GM12801 (cell line): ENCODE data around the gene CTXN1.

ENCODE experiments used
- TF ChIP-seq, protein P1 (sequence below): IDR thresholded peaks from one replicate; pipeline ENCODE4 v1.5.1; 2011; ENCODE audit warnings: control low read depth; ENCODE audit not compliant: insufficient read length; ENCODE audit errors: extremely low read depth

The CTXN1 gene

DNA sequence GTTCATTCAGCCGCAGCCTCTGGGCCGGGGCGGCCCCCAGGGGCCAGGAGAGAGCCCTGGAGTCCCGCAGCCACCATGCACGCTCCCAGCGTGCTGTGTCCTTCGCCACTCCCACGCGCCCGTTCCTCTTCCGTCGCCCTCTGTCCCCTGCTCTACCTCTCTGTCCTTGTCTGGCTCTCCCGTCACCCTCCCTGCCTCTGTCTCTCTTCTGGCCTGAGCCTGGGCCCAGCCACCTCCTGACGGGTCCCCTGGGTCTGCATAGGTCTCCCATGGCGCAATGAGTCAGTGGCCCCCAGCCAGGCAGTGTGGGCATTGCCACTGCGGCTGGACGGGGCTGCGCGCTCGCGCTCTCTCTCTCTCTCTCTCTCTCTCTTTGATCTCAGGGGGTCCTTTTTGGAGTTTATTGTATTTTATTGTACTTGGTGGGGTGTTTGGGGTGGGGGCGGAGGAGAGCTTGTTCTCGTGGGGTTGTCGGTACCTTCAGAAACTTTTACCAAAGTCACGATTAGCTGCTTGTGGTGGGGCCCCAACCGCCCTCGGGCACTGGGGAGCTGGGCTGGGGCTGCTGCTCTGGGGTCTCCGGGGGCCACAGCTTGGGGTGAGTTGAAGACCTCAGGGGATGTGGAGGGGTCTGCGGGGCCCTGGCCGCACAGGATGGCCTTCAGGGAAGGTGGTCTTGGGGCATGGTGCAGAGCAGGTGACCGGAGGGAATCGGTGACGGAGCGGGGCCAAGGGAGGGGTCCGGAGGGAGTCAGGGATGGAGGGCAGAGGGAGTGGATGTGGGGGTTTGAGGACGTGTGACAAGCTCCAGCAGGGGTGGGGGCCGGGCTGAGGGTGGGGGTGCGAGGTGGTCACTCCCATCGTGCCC, 13.0 kb downstream of the CTXN1 start:
- TF ChIP-seq, protein P1, sequence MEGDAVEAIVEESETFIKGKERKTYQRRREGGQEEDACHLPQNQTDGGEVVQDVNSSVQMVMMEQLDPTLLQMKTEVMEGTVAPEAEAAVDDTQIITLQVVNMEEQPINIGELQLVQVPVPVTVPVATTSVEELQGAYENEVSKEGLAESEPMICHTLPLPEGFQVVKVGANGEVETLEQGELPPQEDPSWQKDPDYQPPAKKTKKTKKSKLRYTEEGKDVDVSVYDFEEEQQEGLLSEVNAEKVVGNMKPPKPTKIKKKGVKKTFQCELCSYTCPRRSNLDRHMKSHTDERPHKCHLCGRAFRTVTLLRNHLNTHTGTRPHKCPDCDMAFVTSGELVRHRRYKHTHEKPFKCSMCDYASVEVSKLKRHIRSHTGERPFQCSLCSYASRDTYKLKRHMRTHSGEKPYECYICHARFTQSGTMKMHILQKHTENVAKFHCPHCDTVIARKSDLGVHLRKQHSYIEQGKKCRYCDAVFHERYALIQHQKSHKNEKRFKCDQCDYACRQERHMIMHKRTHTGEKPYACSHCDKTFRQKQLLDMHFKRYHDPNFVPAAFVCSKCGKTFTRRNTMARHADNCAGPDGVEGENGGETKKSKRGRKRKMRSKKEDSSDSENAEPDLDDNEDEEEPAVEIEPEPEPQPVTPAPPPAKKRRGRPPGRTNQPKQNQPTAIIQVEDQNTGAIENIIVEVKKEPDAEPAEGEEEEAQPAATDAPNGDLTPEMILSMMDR, result no peak

DNA sequence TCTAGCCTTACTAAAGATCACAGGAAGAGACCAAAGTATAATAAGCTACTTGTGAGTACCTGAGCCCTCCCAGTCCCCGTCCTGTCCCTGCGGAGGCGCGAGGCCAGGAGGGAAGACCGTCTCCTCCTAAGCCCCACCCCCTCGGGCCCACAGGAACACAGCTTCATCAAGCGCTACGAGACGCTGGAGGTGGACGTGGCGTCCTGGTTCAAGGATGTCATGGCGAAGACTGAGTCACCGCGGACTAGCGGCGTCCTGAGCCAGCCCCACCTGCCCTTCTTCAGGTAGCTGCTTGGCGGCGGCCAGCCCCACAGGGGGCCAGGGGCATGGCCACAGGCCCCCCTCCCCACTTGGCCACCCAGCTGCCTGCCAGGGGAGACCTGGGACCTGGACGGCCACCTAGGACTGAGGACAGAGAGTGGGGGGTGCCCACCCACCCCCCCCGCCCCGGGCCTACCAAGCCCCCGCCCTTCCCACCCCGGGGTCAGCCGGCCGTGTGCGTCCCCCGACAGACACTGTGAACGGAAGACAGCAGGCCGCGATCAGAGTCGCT, 13.7 kb downstream of the CTXN1 start:
- TF ChIP-seq, protein P1, result no peak

DNA sequence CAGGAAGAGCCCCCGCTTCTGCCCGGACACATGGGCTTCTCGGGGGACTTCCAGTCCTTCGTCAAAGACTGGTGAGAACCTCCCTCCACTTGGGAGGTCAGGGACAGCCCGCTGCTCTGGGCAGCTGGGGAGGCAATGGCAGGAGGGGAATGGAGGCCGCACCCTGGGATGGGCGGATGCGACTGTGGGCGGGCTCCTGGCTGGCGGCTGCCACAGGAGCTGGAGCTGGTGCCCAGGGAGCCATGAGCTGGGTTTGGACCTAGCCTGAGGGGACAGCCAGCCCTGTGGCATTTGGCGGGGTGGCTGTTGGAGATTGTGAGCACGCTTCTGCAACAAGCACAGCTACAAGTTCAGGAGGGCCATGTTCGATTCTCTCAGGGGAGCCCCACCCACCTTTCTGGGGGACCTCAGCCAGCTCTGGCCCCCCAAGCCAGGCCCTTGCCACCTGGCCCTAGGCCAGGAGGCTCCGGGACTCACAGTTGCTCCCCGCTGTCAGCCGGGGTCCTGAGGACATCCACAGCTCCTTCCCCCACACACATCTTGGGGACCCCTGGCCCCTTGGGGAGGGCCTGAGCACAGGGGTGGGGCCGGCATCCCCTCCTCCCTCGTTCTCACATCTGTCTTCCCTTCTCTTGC, 14.3 kb downstream of the CTXN1 start:
- TF ChIP-seq, protein P1, result no peak

DNA sequence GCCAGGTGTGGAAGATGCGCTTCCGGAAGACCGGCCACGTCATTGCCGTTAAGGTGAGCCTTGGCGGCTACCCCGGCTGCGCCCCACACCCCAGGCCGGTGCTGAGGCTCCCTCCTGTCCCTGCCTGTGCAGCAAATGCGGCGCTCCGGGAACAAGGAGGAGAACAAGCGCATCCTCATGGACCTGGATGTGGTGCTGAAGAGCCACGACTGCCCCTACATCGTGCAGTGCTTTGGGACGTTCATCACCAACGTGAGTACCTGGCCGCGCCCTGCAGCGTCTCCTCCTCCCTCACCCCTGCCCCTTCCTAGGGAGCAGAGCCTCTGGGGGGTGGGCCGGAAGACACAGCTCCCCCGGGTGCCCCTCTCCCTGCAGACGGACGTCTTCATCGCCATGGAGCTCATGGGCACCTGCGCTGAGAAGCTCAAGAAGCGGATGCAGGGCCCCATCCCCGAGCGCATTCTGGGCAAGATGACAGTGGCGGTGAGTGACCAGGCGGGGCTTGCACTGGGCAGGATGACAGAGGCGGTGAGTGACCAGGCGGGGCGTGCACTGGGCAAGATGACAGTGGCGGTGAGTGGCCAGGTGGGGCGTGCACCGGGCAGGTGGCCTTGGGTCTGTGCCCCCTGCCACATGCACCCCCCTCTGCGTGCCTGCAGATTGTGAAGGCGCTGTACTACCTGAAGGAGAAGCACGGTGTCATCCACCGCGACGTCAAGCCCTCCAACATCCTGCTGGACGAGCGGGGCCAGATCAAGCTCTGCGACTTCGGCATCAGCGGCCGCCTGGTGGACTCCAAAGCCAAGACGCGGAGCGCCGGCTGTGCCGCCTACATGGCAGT, 15.4 kb downstream of the CTXN1 start:
- TF ChIP-seq, protein P1, result no peak

DNA sequence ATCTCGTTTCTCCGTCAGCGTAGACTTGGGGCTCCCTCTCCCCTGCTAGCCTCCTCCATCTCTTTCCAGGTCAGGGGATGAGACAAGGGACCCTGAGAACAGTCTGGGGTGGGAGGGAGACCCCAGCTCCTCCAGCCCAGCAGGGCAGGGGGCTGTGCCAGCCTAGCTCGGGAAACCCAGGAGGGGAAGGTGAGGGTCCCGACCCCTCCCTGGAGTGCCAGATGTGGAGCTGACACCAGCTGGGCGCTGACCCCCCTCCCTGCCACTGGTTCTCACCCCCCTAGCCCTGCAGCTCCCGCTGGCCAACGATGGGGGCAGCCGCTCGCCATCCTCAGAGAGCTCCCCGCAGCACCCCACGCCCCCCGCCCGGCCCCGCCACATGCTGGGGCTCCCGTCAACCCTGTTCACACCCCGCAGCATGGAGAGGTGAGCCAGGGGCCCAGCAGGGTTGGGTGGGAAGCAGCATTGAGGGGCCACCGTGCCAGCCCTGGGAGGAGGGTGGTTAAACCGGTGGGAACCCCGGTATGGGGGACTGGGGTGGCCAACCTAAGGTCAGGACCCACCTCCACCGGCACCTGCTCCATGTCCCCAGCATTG, 16.4 kb downstream of the CTXN1 start:
- TF ChIP-seq, protein P1, result no peak

DNA sequence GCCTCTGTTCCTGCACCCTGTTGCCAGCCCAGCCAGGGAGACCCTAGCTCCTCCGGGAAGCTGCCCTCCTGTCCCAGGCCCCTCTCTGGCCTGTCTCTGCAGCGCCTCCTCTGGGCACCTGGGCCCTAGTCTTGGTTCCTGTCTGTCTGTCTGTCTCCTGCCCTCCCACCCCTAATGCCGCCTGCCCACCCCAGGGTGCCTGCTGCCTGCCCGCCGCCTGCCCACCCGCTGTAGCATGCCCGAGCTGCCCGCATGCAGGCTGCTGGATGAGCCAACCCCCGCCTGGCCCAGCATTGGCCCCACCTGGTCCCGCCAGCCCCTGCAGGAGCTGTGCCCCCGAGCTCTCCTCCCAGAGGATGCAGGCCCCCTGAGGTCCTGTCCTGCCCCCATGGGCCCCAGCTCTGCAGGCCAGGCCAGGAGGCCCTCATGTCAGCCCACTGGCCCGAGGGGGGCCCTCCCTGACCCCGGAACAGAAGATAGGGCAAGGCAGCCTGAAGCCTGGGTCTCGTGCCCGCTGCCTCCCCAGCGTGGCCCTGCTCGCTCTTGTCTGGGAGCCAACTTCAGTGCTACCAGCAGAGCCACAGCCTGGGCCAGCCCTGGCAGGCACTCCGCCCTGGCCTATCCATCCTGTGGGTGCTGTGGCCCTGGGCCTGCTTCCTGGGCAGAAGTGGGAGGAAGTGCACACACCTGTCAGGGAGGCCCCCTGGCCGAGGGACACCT, 17.0 kb downstream of the CTXN1 start:
- TF ChIP-seq, protein P1, result no peak
